HG02943 (cell line): Measurements from ENCODE around the gene SUSD3.

Experiments
- ATAC-seq: cut with Tn5 transposase; IDR thresholded peaks from one replicate; pipeline ENCODE4 v1.9.1; 2021; ENCODE audit warnings: mild to moderate bottlenecking, low read depth, moderate library complexity; ENCODE audit not compliant: unreplicated experiment

SUSD3 gene

DNA sequence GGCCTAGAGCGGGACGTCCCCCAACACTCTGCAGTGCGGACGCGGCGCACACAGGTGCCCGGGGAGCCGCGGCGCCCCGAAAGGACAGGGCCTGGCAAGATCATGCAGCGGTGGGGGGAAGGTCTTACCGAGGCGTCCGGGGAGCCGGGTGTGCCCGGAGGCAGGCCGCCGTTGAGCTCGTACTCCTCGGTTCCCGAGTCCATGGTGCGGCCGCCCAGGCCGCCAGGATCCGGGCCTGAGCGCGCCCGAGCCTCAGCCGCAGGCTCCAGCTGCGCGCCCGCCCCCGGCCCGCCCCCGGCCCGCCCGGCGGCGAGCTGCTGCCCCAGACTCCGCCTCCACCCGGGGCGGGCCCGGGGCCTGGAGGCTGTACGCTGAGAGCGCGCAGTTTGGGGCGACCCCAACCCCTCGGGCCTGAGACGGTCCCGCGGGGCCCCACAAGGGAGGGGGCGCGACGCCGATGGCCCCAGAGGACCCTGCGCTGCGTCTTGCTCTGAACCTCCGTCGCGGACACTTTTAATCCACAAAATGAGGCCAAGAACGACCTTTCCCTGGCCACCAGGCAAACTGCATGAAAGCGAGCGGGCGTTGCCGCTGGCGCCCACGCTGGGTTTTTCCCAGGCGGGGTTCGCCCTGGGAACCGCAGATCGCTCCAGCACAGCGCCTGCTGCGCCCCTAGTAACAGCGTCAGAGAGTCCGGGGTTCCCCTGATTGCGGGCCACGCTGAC lies 75.7 kb downstream of the SUSD3 start, which contains the start of gene NINJ1:
NINJ1 (minus strand) TSS at position 237 of the 725 bp plus-strand sequence; CDS start at position 203, 34 bp downstream.
- ATAC-seq, result peak; percentile 62
